ENCODE data around the gene SOWAHC. TPM values are rescaled to one million over a fixed set of nuclear protein-coding genes. Genes with fewer than 3 reads are reported as not detected.

Gene SOWAHC
- polyA plus RNA-seq, 1 donor from 2014 or later, result 5.8 TPM

DNA sequence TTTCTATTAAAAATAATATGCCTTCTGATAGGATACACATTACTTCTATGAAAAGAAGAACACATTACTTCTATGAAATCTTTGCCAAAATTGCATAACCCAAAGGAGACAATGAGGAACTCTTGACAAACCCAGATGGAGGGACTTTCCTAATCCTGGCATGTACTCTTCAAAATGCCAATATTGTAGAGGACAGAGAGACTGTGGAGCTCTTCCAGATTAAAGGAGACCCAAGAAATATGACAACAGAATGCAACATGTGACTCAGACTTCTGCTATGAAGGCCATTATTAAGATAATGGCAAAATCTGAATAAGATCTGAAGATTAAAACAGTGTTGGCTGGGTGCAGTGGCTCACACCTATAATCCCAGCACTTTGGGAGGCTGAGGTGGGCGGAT is 22.2 kb downstream of the SOWAHC start:
- no peaks in the 10 kb centered on the region for H3K9me2 ChIP-seq (ENCODE audit: insufficient read depth, low read length)
- no peaks in the 10 kb centered on the region for H4K20me1 ChIP-seq (ENCODE audit: insufficient read depth)
- H3K4me3 ChIP-seq (ENCODE audit: low read length), result no peak overlapping the region
- H3F3A ChIP-seq (ENCODE audit: insufficient read depth, low read length, poor library complexity, severe bottlenecking), result no peaks in the 10 kb centered on the region
- no peak overlapping the region for H2AFZ ChIP-seq (ENCODE audit: low read depth, low read length)
- no peak overlapping the region for H3K27ac ChIP-seq (ENCODE audit: low read length)
- H3K36me3 ChIP-seq (ENCODE audit: insufficient read depth, low read length), result no peaks in the 10 kb centered on the region
- no peaks in the 10 kb centered on the region for H3K27me3 ChIP-seq (ENCODE audit: insufficient read depth, low read depth, low read length)
- no peaks in the 10 kb centered on the region for H3K9me3 ChIP-seq (ENCODE audit: low read length)
- H3K9ac ChIP-seq (ENCODE audit: low read length), result no peak overlapping the region
- H3K4me2 ChIP-seq (ENCODE audit: low read length), result no peak overlapping the region
- H3K79me2 ChIP-seq (replicated peaks; ENCODE audit: insufficient read depth, low read length), result no peaks in the 10 kb centered on the region
- TF ChIP-seq TAF1 (IDR thresholded peaks at IDR 0.05; ENCODE audit: low read depth) (no peak), SMC3 (conservative IDR thresholded peaks at IDR 0.05; ENCODE audit: poor library complexity) (no peak), MXI1 (conservative IDR thresholded peaks at IDR 0.05; ENCODE audit: poor library complexity, severe bottlenecking) (no peak), POLR2AphosphoS5 (IDR thresholded peaks at IDR 0.05) (no peak), RAD21 (conservative IDR thresholded peaks at IDR 0.05) (no peak), EP300 (conservative IDR thresholded peaks at IDR 0.05; ENCODE audit: poor library complexity, severe bottlenecking) (no peak), EZH2 (IDR thresholded peaks at IDR 0.05; ENCODE audit: borderline replicate concordance, insufficient read depth, low read length, poor library complexity, severe bottlenecking) (no peak)
- TF ChIP-seq, protein P1, sequence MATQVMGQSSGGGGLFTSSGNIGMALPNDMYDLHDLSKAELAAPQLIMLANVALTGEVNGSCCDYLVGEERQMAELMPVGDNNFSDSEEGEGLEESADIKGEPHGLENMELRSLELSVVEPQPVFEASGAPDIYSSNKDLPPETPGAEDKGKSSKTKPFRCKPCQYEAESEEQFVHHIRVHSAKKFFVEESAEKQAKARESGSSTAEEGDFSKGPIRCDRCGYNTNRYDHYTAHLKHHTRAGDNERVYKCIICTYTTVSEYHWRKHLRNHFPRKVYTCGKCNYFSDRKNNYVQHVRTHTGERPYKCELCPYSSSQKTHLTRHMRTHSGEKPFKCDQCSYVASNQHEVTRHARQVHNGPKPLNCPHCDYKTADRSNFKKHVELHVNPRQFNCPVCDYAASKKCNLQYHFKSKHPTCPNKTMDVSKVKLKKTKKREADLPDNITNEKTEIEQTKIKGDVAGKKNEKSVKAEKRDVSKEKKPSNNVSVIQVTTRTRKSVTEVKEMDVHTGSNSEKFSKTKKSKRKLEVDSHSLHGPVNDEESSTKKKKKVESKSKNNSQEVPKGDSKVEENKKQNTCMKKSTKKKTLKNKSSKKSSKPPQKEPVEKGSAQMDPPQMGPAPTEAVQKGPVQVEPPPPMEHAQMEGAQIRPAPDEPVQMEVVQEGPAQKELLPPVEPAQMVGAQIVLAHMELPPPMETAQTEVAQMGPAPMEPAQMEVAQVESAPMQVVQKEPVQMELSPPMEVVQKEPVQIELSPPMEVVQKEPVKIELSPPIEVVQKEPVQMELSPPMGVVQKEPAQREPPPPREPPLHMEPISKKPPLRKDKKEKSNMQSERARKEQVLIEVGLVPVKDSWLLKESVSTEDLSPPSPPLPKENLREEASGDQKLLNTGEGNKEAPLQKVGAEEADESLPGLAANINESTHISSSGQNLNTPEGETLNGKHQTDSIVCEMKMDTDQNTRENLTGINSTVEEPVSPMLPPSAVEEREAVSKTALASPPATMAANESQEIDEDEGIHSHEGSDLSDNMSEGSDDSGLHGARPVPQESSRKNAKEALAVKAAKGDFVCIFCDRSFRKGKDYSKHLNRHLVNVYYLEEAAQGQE (IDR thresholded peaks at IDR 0.05; ENCODE audit: borderline replicate concordance), result no peak
- TF ChIP-seq, protein P2, sequence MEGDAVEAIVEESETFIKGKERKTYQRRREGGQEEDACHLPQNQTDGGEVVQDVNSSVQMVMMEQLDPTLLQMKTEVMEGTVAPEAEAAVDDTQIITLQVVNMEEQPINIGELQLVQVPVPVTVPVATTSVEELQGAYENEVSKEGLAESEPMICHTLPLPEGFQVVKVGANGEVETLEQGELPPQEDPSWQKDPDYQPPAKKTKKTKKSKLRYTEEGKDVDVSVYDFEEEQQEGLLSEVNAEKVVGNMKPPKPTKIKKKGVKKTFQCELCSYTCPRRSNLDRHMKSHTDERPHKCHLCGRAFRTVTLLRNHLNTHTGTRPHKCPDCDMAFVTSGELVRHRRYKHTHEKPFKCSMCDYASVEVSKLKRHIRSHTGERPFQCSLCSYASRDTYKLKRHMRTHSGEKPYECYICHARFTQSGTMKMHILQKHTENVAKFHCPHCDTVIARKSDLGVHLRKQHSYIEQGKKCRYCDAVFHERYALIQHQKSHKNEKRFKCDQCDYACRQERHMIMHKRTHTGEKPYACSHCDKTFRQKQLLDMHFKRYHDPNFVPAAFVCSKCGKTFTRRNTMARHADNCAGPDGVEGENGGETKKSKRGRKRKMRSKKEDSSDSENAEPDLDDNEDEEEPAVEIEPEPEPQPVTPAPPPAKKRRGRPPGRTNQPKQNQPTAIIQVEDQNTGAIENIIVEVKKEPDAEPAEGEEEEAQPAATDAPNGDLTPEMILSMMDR (IDR thresholded peaks at IDR 0.05; ENCODE audit: poor library complexity, severe bottlenecking), result no peak

DNA sequence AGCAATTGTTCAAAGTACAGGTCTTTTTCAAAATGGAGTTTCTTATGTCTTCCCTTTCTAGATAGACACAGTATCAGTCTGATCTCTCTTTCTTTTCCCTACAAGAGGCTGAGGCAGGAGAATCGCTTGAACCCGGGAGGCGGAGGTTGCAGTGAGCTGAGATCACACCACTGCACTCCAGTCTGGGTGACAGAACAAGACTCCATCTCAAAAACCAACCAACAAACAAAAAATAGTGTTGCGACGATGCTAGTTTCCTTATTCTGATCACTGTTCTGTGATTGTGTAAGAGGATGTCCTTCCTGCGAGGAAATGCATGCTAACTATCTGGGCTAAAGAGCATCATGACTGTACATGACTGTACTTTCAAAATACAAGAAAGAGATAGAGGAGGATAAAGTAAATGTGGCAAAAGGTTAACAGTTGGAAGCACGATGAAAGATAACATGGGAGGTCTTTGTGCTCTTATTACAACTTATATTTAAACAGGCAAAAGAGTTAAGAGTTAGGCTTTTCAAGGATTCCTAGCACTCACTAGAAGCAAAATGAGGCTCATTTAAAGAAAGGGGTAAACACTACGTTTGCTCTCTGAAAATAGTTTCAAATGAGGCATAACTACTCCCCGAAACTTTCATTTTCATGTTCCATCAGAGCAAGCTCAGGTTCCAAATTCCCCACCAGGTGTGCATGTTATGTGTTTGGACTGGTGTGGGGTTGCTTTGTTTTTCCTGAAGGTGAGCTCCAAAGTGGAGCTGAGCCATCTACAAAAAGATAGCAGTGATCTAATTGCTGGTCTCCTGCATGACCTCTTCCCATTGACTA is 23.8 kb downstream of the SOWAHC start:
- no peaks in the 10 kb centered on the region for H3F3A ChIP-seq (ENCODE audit: insufficient read depth, low read length, poor library complexity, severe bottlenecking)
- H3K36me3 ChIP-seq (ENCODE audit: insufficient read depth, low read length), result no peaks in the 10 kb centered on the region
- no peak overlapping the region for H3K4me2 ChIP-seq (ENCODE audit: low read length)
- H3K27me3 ChIP-seq (ENCODE audit: insufficient read depth, low read depth, low read length), result no peaks in the 10 kb centered on the region
- no peaks in the 10 kb centered on the region for H3K79me2 ChIP-seq (replicated peaks; ENCODE audit: insufficient read depth, low read length)
- no peaks in the 10 kb centered on the region for H3K9me2 ChIP-seq (ENCODE audit: insufficient read depth, low read length)
- TF ChIP-seq EZH2 (IDR thresholded peaks at IDR 0.05; ENCODE audit: borderline replicate concordance, insufficient read depth, low read length, poor library complexity, severe bottlenecking) (no peak), EP300 (conservative IDR thresholded peaks at IDR 0.05; ENCODE audit: poor library complexity, severe bottlenecking) (no peak), RAD21 (conservative IDR thresholded peaks at IDR 0.05) (no peak), POLR2AphosphoS5 (IDR thresholded peaks at IDR 0.05) (no peak)
- TF ChIP-seq, protein P1 (IDR thresholded peaks at IDR 0.05; ENCODE audit: borderline replicate concordance), result no peak
- H3K27ac ChIP-seq (ENCODE audit: low read length), result no peak overlapping the region
- H3K4me3 ChIP-seq (ENCODE audit: low read length), result no peak overlapping the region
- H2AFZ ChIP-seq (ENCODE audit: low read depth, low read length), result no peak overlapping the region
- no peaks in the 10 kb centered on the region for H3K9me3 ChIP-seq (ENCODE audit: low read length)
- no peaks in the 10 kb centered on the region for H4K20me1 ChIP-seq (ENCODE audit: insufficient read depth)
- no peak overlapping the region for H3K9ac ChIP-seq (ENCODE audit: low read length)
